NCI-H1417 (cell line): ENCODE data around the gene FPR2.
"Not testable (repeated sequence)": the region's sequence is repeated elsewhere in the genome, so short reads cannot be mapped to it uniquely, and the experiment has no call there.

Experiments
- DNase-seq, 3 experiments: peaks; one replicate each; lab custom pipeline; 2025; lab: John Stamatoyannopoulos, UW

The FPR2 gene, protein sequence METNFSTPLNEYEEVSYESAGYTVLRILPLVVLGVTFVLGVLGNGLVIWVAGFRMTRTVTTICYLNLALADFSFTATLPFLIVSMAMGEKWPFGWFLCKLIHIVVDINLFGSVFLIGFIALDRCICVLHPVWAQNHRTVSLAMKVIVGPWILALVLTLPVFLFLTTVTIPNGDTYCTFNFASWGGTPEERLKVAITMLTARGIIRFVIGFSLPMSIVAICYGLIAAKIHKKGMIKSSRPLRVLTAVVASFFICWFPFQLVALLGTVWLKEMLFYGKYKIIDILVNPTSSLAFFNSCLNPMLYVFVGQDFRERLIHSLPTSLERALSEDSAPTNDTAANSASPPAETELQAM

DNA sequence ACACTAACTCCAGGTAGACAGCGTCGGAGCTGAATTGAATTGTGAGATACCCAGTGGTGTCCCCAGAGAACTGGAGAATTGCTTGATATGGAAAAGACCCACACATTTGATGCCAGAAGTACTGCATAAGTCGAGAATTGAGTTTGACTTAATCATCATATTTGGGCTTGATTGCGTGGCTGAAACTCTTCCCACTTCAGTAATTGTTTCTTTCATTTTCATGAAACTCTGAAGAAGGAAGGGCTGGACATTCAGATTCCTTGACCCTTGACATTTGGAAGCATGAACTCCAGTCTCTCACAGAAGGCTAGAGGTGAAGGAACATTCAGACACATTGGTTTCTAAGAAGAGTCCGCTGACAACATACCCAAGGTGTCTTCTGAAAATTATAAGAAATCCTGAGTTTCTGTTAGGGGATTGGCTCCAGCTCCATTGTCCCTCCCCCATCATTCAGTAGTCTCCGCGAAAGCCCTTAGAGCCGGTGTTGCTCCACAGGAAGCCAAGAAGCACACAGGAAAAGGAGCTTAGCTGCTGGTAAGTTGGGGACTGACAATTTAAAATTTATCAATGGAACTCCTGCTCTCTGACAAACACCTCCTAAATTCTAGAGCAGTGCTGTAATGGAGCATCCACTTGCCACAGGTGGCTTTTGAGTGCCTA, at the start of gene FPR2:
FPR2 (plus strand) TSS at position 484 of the 660 bp plus-strand sequence. CDS start 7,479 bp downstream, outside the sequence.
- no peak for DNase-seq

DNA sequence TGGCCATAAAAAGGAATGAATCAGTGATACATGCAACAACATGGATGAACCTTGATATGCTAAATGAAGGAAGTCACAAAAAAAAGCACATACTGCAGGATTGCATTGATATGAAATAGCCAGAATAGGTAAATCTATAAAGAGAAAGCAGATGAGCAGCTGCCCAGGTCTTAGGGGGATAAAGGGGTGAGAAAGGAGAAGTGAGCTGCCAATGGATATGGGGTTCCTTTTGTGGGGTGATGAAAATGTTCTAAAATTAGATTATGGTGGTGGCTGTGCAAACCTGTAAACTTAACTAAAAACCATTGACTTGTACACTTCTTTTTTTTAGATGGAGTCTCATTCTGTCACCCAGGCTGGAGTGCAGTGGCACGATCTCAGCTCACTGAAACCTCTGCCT, 49.3 kb upstream of the FPR2 start:
- no peak for DNase-seq

DNA sequence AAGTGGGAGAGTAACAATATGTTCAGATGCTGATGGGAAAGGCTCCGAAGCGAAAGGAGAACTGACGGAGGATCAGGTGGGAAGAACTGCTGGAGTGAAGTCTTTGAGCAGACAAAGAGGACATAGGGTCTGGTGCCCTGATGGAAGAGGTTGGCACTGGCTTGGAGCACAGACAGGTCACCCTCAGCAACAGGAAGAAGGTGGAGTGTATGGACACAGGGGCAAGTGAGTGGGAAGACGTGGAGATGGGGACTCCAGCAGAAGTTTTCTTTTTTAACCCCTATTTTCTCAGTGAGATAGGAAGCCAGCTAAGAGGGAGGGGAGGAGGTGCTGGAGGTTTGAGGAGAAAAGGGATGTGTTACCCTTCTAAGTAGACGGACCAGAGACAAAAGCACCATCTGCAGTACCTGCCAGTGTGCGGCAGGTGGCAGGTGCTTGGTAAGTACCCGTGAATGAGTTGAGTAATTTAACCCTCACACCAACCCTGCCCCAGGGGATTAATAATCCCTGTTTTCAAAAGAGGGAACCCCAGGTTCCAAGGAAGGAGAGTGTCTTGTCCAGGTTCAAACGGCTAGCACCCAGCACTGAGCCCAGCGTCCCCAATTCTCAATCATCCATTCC, 48.4 kb upstream of the FPR2 start:
- DNase-seq = peak in 2 of 3 experiments; percentile 16 to 50

DNA sequence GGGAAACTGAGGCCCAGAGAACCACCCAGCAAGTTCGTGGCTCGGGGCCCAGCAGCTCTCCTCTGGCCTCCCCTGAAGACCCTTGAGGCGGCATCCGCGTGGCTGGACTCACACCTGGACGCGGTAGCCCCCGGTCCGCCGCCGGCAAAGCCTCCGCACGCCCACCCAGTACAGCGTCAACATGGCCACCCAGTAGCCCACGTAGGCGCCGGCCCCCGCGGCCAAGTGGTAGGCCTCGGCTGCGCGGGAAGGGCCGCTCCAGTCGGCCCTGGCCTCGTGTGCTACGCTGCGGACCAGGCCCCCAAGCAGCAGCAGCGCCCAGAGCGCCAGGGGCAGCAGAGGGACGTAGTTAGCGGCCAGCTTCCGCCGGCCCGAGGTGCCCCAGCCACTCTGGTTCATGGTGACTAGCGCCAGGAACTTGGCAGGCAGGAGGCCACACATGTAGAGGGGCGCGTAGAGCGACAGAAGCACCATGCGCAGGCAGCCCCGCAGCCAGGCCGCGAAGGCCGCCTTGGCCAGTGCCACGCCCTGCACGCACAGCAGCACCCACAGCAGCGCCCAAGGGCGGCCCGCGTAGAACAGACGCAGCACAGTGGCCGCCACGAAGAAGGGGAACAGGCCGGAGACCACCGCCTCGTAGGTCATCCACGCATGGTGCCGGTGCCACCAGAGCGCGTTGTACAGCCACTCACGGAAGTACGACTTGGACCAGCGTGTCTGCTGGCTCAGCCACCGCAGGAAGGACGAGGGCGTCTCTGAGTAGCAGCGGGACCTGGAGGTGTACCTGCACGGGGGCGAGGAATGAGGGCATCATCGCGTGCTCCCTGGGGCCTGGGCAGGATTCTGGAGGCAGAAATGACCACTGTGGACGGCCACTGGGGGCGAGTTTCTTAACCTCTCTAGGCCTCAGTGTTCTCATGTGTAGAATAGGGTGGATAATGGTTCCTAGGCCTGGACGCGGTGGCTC, 47.4 kb upstream of the FPR2 start:
- no peak for DNase-seq

DNA sequence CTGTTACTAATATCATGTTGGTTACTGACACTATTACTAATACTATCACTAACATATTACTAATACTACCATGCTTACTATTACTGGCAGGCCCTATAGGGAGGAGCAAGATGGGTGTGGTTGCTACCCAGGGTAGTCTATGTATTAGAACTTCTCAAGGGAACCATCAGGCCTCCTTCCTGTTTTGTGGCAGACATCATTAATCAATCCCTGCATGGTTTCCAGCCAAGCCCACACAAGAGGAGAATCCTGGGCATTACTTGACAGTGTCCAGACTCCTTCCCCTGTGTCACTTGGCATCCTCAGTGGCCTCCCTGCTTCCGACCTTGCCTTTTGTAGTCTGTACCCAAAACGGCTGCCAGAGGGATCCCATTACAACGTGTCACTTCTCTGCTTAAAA, 46.1 kb upstream of the FPR2 start:
- DNase-seq = no peak

DNA sequence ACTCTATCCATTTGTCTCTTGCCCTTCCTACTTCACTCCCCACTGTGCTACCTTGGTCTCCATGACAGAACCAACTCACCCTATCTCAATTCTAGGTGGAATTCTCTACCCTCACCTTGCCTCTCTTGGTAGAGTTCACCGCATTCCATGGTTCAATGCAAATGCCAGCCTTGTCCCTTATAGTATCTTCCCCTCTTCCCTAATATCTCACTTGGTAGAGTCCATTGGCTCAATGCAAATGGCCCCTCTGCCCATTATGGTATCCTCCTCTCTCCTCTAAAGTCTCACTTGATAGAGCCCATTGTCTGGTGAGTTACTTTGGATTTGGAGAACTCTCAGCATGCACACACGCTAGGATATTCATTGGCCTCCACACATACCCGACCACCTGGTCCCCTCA, 45.1 kb upstream of the FPR2 start:
- DNase-seq = no peak

DNA sequence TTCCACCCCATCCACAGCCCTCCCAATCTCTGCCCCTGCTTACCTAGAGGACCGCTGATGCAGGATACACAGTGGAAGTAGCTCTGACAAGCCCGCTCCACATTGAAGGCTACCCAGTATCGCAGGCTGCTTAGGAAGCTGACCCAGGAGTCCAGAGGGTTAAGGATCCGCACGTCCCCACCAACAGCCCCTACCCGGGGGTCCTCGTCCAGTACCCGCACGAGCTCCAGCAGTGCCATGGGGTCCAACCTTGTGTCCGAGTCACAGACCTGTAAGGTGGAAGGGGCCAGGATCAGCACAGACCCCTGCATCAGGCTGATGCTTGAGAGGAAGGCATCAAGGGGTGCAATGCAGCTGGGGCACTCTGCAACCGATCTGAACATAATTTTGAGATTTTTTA, 44.1 kb upstream of the FPR2 start:
- no peak for DNase-seq

DNA sequence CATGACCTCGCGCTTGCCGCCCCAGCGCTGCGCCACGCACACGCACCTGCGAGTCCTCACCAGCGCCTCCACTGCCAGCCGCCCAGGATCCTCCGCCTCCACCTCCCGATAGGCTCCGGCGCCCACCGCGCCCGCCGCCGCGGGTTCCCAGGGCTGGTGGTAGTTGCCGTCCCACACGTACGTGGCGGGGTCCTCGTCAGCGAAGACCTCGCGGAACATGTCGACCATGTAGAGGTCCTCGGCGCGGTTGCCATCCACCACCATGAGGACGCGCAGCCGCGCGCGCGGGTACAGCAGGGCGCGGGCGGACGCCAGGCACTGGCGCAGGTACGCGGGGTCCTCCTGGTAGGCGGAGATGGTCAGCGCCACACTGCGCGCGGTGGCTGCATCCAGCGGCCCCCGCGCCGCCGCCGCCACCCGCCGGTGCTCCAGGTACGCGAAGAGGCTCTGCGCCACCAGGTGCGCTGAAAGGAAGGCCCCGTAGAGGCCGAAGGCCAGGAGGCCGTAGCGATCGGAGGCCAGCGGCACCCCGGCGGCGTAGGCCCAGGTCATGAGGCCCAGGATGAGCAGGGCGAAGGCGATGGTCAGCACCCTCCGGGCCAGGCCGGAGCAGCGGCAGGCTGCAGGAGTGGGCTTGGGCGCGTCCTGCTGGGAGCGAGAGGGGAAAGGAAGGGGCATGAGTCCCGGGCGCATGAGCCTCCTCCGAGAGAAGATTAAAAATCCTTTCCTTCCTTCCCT, 41.6 kb upstream of the FPR2 start:
- no peak for DNase-seq

DNA sequence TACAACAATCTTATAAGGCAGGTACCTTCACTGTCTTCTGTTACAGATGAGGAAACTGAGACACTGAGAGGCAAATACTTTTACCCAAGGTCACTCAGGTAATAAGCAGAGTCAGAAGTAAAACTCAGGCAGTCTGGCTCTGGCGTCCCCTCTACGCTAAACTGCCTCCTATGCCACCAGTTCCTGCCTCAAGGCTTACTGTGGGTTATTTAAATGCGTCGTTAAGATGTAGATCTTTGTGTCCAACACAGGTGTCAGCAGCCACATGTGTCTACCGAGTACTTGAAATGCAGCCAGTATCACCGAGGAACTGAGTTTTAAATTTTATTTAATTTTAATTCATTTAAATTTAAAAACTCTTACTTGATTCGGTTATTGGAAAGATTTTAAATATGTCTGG, 39.1 kb upstream of the FPR2 start:
- no peak for DNase-seq

DNA sequence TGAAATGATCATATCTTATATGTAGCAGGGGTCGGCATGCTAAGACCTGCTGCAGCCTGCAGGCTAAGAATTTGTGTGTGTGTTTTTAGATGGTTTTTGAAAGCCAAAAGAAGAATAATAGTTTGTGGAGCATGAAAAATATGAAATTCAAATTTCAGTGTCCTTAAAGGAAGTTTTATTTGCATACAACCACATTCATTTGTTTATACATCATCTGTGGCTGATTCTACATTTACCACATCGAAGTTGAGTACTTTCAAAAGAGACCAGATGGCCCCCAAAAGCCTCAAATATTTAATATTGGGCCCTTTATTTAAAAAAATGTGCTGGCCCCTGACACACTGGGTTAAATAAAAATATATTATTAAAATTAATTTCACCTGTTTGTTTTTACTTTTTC, 38.5 kb upstream of the FPR2 start:
- DNase-seq = no peak

DNA sequence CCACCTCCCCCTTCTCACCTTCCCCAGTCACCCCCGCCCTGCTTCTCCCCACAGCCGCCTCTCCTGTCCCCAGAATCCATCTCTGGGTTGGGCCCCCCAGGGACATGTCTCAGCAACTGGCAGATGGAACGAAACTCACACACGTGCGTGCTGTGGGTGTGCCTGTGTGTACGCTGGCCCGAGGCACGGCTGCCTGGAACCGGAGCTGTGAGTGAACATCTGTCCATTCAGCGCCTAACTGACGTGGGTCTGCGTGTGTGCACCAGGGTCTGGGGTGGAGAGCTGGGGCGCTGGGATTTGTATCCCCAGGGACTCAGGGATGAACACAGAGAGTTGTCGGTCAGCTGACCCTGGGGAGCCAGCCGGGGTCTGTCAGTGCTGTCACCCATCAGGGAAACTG, 36.4 kb upstream of the FPR2 start:
- DNase-seq = peak in 1 of 3 experiments; percentile 3

DNA sequence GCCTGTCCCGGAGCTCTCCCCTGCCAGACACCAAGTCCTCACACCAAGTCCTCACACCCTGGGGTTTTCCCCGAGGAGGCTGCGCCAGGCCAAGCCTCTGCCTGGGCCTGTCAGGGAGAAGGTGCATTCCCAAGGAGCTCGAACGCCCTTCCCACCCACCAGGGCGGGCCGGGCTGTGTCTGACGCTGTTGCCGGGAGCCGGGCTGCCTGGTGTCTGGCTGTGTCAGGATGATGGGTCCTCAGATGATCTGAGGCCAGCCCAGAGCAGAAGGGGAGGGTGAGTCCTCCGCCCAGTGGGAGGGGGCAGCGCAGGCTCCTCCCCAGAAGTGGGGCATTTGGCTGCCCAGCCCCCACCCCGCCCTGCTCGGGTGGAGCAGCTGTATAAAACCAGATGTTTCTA, 34.9 kb upstream of the FPR2 start:
- DNase-seq = no peak

DNA sequence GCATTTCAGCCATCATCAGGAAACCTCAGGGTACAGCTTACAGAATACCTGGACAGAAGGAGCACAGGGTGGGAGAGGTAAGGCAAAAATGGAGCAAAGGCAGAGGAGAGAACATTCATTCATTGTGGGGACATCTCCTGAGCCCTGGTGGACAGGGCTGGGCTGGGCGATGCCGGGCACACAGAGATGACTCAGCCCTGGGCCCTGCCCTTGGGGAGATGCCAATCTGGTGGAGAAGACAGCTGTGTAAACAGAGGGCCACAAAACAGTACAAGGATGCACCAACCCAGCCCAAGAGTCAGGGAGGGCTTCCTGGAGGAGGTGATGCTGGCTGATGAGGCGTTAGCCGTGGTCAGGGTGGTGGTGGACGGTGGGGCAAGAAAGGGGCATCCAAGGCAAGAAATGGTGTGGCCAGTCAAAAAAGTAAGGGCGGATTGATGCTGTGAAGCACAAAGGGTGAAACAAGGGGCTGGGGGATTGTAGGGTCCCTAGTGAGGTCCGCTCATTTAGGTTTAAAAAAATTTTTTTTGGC, 33.6 kb upstream of the FPR2 start:
- DNase-seq = no peak

DNA sequence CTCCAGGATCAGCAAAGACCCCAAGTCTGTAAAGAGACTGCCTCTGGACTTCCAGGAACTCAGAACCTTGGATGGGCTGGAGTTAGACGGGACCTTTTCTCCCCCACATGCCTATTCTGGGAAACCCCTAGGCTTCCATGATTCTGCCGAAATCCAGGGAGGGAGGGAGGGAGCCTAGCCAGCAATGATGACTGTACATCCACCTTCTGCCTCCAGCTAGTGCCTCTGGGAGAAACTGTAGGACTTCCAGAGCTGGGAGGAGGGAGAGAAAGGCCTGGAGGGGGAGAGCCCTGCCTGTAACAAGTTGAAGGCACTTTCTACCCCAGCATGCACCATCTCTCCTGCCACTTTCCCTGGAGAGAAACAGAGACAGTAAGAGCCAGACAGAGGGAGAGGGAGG, 31.2 kb upstream of the FPR2 start:
- no peak for DNase-seq

DNA sequence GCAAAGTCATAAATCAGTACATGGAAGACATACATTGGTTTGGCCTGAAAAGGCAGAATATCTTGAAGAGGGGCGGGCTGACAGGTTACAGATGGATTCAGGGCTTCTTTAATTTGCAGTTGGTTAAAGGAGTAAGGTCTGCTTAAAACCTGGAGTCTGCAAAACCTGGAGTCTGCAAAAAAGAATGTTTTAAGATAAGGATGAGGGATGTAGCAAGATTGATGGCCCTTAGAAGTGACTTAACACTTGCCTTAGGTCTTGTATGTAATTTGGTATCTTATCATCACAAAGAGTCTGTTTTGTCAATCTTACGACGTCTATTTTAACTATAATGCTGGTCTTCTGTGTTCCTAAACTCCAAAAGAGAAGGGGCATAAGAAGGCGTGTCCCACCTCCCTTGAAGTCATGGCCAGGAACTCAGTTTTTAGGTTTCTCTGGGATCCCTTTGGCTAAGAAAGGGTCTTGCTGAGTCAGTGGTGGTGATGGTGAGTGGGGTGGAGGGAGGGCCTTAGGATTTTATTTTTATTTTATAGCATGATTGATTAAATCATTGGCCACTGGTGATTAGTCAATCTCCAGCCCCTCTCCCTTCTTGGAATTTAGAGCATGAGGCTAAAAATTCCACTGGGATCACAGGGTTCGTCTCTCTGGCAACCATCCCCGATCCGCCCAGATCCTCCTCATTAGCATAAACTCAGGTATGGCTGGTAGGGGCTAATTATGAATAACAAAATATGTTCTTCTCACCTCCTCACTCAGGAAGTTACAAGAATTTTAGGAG, 27.0 kb upstream of the FPR2 start:
- no peak for DNase-seq

DNA sequence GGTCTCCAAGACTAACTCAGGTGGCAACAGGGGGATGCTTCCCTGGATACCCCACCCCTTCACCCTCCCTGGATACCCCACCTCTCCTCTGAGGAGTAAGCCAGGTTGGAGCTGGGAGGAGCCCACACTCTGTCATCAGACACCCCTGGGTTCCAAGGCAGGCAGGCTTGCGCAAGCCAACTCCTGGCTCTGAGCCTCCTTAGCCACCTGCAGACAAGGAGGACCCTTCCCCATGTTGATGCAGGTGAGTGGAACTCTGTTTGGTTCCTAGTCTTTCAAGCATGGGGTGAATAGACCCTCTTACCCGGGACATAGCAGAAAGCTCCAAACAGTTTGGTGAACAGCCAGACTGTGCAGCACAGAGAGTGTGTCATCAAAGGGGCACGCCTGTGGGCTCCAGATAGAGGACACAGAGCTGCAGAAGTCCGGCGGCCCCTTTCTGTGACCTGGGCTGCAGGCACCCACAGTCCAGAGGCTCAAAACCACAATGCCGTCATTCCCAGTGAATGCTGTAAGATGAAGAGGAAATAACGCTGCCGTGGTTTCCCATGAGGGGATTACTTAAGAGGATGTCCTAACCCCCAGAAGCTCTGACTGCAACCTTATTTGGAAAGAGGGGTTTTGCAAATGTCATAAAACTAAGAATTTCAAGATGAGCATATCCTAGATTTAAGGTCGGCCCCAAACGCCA, 25.1 kb upstream of the FPR2 start:
- DNase-seq = no peak

DNA sequence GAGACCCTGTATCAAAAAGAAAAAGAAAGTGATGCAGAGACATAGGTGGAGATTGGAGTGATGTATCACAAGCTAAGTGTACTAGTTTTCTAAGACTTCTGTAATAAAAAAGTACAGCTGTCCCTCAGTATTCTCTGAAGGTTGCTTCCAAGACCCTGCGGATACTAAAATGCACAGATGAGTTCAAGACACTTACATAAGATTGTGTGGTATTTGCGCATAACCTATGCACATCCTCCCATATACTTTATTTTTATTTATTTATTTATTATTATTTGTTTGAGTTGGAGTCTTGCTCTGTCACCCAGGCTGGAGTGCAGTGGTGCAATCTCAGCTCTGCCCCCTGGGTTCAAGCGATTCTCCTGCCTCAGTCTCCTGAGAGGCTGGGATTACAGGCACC, 23.6 kb upstream of the FPR2 start:
- no peak for DNase-seq

DNA sequence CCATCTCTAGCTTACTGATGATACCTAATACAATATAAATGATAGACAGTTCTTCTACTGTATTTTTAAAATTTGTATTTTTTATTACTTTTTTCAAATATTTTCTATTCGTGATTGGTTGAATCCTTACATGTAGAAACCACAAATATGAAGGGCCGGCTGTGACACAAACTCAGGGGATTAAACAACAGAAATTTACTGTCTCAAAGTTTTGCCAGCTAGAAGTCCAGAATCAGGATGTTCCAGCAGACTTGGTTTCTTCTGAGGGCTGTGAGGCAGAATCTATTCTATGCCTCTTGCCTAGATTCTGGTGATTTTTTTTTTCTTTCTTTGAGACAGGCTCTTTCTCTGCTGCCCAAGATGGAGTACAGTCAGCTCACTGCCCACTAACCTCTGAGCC, 23.1 kb upstream of the FPR2 start:
- DNase-seq = no peak

DNA sequence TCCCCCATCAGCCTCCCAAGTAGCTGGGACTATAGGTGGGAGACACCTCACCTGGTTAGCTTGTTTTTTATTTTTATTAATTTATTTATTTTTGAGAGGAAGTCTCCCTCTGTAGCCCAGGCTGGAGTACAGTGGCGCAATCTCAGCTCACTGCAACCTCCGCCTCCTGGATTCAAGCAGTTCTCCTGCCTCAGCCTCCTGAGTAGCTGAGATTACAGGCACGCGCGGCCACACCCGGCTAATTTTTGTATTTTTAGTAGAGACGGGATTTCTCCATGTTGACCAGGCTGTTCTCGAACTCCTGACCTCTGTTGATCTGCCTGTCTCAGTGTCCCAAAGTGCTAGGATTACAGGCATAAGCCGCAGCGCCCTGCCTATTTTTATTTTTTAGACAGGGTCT, 22.5 kb upstream of the FPR2 start:
- not testable (repeated sequence) for DNase-seq
